GM12891 (cell line): Measurements from ENCODE around the gene CFB.

Source experiments
- PAX5 ChIP-seq: IDR thresholded peaks from 2 replicates; pipeline ENCODE4 v1.6.1; 2011; ENCODE audit warnings: low read length, moderate library complexity, mild to moderate bottlenecking; ENCODE audit not compliant: insufficient read depth, severe bottlenecking
- POLR2A ChIP-seq: IDR thresholded peaks from 2 replicates; pipeline ENCODE4 v1.6.1; 2011; ENCODE audit warnings: low read depth, low read length, control low read depth
- POLR2AphosphoS5 ChIP-seq: IDR thresholded peaks from 2 replicates; pipeline ENCODE4 v1.6.1; 2011; ENCODE audit warnings: low read depth, low read length, control low read depth
- POU2F2 ChIP-seq: IDR thresholded peaks from 2 replicates; pipeline ENCODE4 v1.6.1; 2011; ENCODE audit warnings: low read depth, mild to moderate bottlenecking, control low read depth, low read length, moderate library complexity
- SPI1 ChIP-seq: IDR thresholded peaks from 2 replicates; pipeline ENCODE4 v1.6.1; 2011; ENCODE audit warnings: low read depth, low read length, control low read depth

- TF ChIP-seq SPI1 (no peak), POLR2AphosphoS5 (no peak), POLR2A (no peak), POU2F2 (no peak), PAX5 (no peak)
These were observed 8.6 kb downstream of the CFB start for GRCh38 chr6:31954511-31954910.
